ENCODE data around the gene WWP2. TPM values are rescaled to one million over a fixed set of nuclear protein-coding genes. Genes with fewer than 3 reads are reported as not detected.

Gene WWP2
- total RNA-seq, 1 donor from 2014 or later, result 39.9 TPM

GRCh38 chr16:69720822-69721430, 41.2 kb upstream of the WWP2 start:
- Mint-ChIP-seq H3K36me3 (ENCODE audit: low read depth) (peaks cover 14% of the 10 kb centered on the region), H3K27me3 (ENCODE audit: low read depth) (no peaks in the 10 kb centered on the region), H3K9me3 (ENCODE audit: low read depth) (no peaks in the 10 kb centered on the region), H3K27ac (ENCODE audit: unreplicated experiment) (no peak overlapping the region), H3K4me1 (ENCODE audit: low read depth) (peaks cover 22% of the 10 kb centered on the region), H3K4me3 (ENCODE audit: unreplicated experiment) (no peak overlapping the region)
- DNase-seq (ENCODE audit: low spot score), result peak; percentile 59
- no peak for TF ChIP-seq CTCF (IDR thresholded peaks at IDR 0.05)

- Mint-ChIP-seq H3K4me1 (ENCODE audit: low read depth) (peaks cover 27% of the 10 kb centered on the region), H3K27ac (ENCODE audit: unreplicated experiment) (peak overlapping the region; percentile 32), H3K4me3 (ENCODE audit: unreplicated experiment) (no peak overlapping the region), H3K27me3 (ENCODE audit: low read depth) (no peaks in the 10 kb centered on the region), H3K9me3 (ENCODE audit: low read depth) (no peaks in the 10 kb centered on the region), H3K36me3 (ENCODE audit: low read depth) (peaks cover 14% of the 10 kb centered on the region)
- TF ChIP-seq CTCF (IDR thresholded peaks at IDR 0.05), result no peak
- no peak for DNase-seq (ENCODE audit: low spot score)
These were observed 40.6 kb upstream of the WWP2 start for GRCh38 chr16:69721441-69721957.

- DNase-seq (ENCODE audit: low spot score), result peak; percentile 22
- H3K27ac Mint-ChIP-seq (ENCODE audit: unreplicated experiment), result peak overlapping the region; percentile 100
- peak overlapping the region; percentile 95 for H3K4me3 Mint-ChIP-seq (ENCODE audit: unreplicated experiment)
- H3K4me1 Mint-ChIP-seq (ENCODE audit: low read depth), result peaks cover 46% of the 10 kb centered on the region
- H3K9me3 Mint-ChIP-seq (ENCODE audit: low read depth), result no peaks in the 10 kb centered on the region
- no peaks in the 10 kb centered on the region for H3K27me3 Mint-ChIP-seq (ENCODE audit: low read depth)
- H3K36me3 Mint-ChIP-seq (ENCODE audit: low read depth), result peaks cover 3% of the 10 kb centered on the region
- TF ChIP-seq CTCF (IDR thresholded peaks at IDR 0.05), result no peak
These were observed 37.7 kb upstream of the WWP2 start for GRCh38 chr16:69724414-69724873.

GRCh38 chr16:69724981-69725479, 37.1 kb upstream of the WWP2 start:
- no peaks in the 10 kb centered on the region for H3K27me3 Mint-ChIP-seq (ENCODE audit: low read depth)
- H3K9me3 Mint-ChIP-seq (ENCODE audit: low read depth), result no peaks in the 10 kb centered on the region
- TF ChIP-seq CTCF (IDR thresholded peaks at IDR 0.05), result no peak
- H3K4me1 Mint-ChIP-seq (ENCODE audit: low read depth), result peaks cover 46% of the 10 kb centered on the region
- H3K27ac Mint-ChIP-seq (ENCODE audit: unreplicated experiment), result peak overlapping the region; percentile 100
- DNase-seq (ENCODE audit: low spot score), result no peak
- peaks cover 3% of the 10 kb centered on the region for H3K36me3 Mint-ChIP-seq (ENCODE audit: low read depth)
- H3K4me3 Mint-ChIP-seq (ENCODE audit: unreplicated experiment), result peak overlapping the region; percentile 95

GRCh38 chr16:69725480-69726312, 36.4 kb upstream of the WWP2 start:
- Mint-ChIP-seq H3K27ac (ENCODE audit: unreplicated experiment) (peak overlapping the region; percentile 100), H3K27me3 (ENCODE audit: low read depth) (no peaks in the 10 kb centered on the region), H3K9me3 (ENCODE audit: low read depth) (no peaks in the 10 kb centered on the region), H3K4me1 (ENCODE audit: low read depth) (peaks cover 46% of the 10 kb centered on the region), H3K36me3 (ENCODE audit: low read depth) (peaks cover 3% of the 10 kb centered on the region), H3K4me3 (ENCODE audit: unreplicated experiment) (peak overlapping the region; percentile 95)
- DNase-seq (ENCODE audit: low spot score), result peak; percentile 40
- TF ChIP-seq CTCF (IDR thresholded peaks at IDR 0.05), result no peak

All from chondrocyte (in vitro differentiated cells).